Naive B cell (primary cell): ENCODE measurements around the gene IFT43. TPM values are rescaled to one million over a fixed set of nuclear protein-coding genes. Genes with fewer than 3 reads are reported as not detected.
A peak's percentile ranks its signal among the peaks of the same experiment; 100 is the strongest.

Experiments used
- ATAC-seq, 2 donors: fragments of 150-1000 bp; cut with Tn5 transposase; 2 replicates each; pipeline ENCODE4 v1.10.0; 2021; ENCODE audit warnings: low read depth in 2 of 2, mild to moderate bottlenecking in 2 of 2, moderate library complexity in 2 of 2
- DNase-seq: peaks from one replicate; pipeline ENCODE4 v3.0.0; 2022
- H3K27ac Mint-ChIP-seq, 6 donors: one replicate each; pipeline ENCODE4 v1.8.0; 2020 to 2022; ENCODE audit warnings: mild to moderate bottlenecking in 6 of 6, mixed read lengths in 6 of 6, moderate library complexity in 5 of 6, inconsistent platforms in 2 of 6
- H3K27me3 Mint-ChIP-seq, 3 donors: one replicate each; pipeline ENCODE4 v1.8.0; 2021 to 2022; ENCODE audit warnings: mixed read lengths in 3 of 3, mild to moderate bottlenecking in 1 of 3
- H3K36me3 Mint-ChIP-seq, 2 donors: one replicate each; pipeline ENCODE4 v1.8.0; 2020 to 2022; ENCODE audit warnings: mixed read lengths in 2 of 2, inconsistent platforms in 1 of 2, mild to moderate bottlenecking in 1 of 2
- H3K4me1 Mint-ChIP-seq, 3 donors: one replicate each; pipeline ENCODE4 v1.8.0; 2020 to 2022; ENCODE audit warnings: mixed read lengths in 3 of 3, inconsistent platforms in 1 of 3, mild to moderate bottlenecking in 1 of 3, moderate library complexity in 1 of 3
- H3K4me3 Mint-ChIP-seq, 8 donors: one replicate each; pipeline ENCODE4 v1.8.0; 2020 to 2022; ENCODE audit warnings: mild to moderate bottlenecking in 8 of 8, mixed read lengths in 8 of 8, moderate library complexity in 8 of 8, inconsistent platforms in 2 of 8
- H3K9me3 Mint-ChIP-seq, 7 donors: one replicate each; pipeline ENCODE4 v1.8.0; 2020 to 2022; ENCODE audit warnings: mixed read lengths in 7 of 7, mild to moderate bottlenecking in 5 of 7, inconsistent platforms in 2 of 7, moderate library complexity in 1 of 7
- polyA plus RNA-seq, 6 donors: library from polyadenylated mRNA; unstranded; fragments of 300-500 nt; fragmentation: Illumina TruSeq; gene quantifications; one replicate each; pipeline ENCODE4 v1.2.3, GENCODE V29; 2021; ENCODE audit warnings: low read depth in 6 of 6

Gene IFT43
- polyA plus RNA-seq, 6 donors from 2014 or later = 13.5 to 25.9 (median 19.7) TPM

GRCh38 chr14:76121089-76121748, 135.7 kb downstream of the IFT43 start:
- Mint-ChIP-seq H3K4me3 (no peak overlapping the region), H3K9me3 (peaks cover 0 to 3% (median 0%) of the 10 kb centered on the region in 7 donors), H3K27me3 (peaks cover 5 to 32% (median 32%) of the 10 kb centered on the region in 3 donors), H3K27ac (no peak overlapping the region), H3K4me1 (no peaks in the 10 kb centered on the region), H3K36me3 (no peaks in the 10 kb centered on the region)
- DNase-seq (no peak), ATAC-seq (no peak)

GRCh38 chr14:76123426-76124225, 138.1 kb downstream of the IFT43 start:
- Mint-ChIP-seq H3K9me3 (peaks cover 0 to 6% (median 0%) of the 10 kb centered on the region in 7 donors), H3K27me3 (peaks cover 16 to 45% (median 40%) of the 10 kb centered on the region in 3 donors), H3K4me1 (no peaks in the 10 kb centered on the region), H3K36me3 (peaks cover 0 to 5% of the 10 kb centered on the region in 2 donors), H3K4me3 (no peak overlapping the region), H3K27ac (peak overlapping the region in 1 of 6 donors; percentile 56)
- no peak for ATAC-seq
- DNase-seq = no peak

- peaks cover 0 to 5% of the 10 kb centered on the region in 2 donors for H3K36me3 Mint-ChIP-seq
- H3K4me1 Mint-ChIP-seq = no peaks in the 10 kb centered on the region
- no peak overlapping the region for H3K4me3 Mint-ChIP-seq
- H3K27ac Mint-ChIP-seq = peak overlapping the region in 1 of 6 donors; percentile 86
- DNase-seq = no peak
- H3K9me3 Mint-ChIP-seq = peaks cover 0 to 11% (median 0%) of the 10 kb centered on the region in 7 donors
- ATAC-seq = no peak
- H3K27me3 Mint-ChIP-seq = peaks cover 33 to 64% (median 54%) of the 10 kb centered on the region in 3 donors
Measured at GRCh38 chr14:76125511-76125910, 139.9 kb downstream of the IFT43 start.

GRCh38 chr14:76126076-76126475, 140.5 kb downstream of the IFT43 start:
- Mint-ChIP-seq H3K4me1 (peaks cover 0 to 4% (median 0%) of the 10 kb centered on the region in 3 donors), H3K4me3 (no peak overlapping the region), H3K27me3 (peaks cover 38 to 70% (median 60%) of the 10 kb centered on the region in 3 donors), H3K36me3 (peaks cover 0 to 5% of the 10 kb centered on the region in 2 donors), H3K27ac (peak overlapping the region in 1 of 6 donors; percentile 3), H3K9me3 (peaks cover 0 to 11% (median 0%) of the 10 kb centered on the region in 7 donors)
- no peak for ATAC-seq
- no peak for DNase-seq

- Mint-ChIP-seq H3K36me3 (peaks cover 5 to 20% of the 10 kb centered on the region in 2 donors), H3K27me3 (peaks cover 69 to 97% (median 88%) of the 10 kb centered on the region in 3 donors), H3K27ac (no peak overlapping the region), H3K4me3 (no peak overlapping the region), H3K4me1 (peaks cover 0 to 4% (median 0%) of the 10 kb centered on the region in 3 donors), H3K9me3 (peaks cover 0 to 11% (median 3%) of the 10 kb centered on the region in 7 donors)
- ATAC-seq (no peak), DNase-seq (no peak)
Measured at GRCh38 chr14:76129851-76130576, 144.5 kb downstream of the IFT43 start.

GRCh38 chr14:76131071-76131965, 145.8 kb downstream of the IFT43 start:
- no peak overlapping the region for H3K27ac Mint-ChIP-seq
- H3K27me3 Mint-ChIP-seq = peaks cover 69 to 98% (median 90%) of the 10 kb centered on the region in 3 donors
- H3K9me3 Mint-ChIP-seq = peaks cover 0 to 9% (median 3%) of the 10 kb centered on the region in 7 donors
- ATAC-seq (no peak), DNase-seq (no peak)
- peaks cover 0 to 4% (median 0%) of the 10 kb centered on the region in 3 donors for H3K4me1 Mint-ChIP-seq
- H3K36me3 Mint-ChIP-seq = peaks cover 5 to 20% of the 10 kb centered on the region in 2 donors
- H3K4me3 Mint-ChIP-seq = peak overlapping the region in 1 of 8 donors; percentile 74

GRCh38 chr14:76133103-76133502, 147.5 kb downstream of the IFT43 start:
- Mint-ChIP-seq H3K27ac (no peak overlapping the region), H3K36me3 (peaks cover 0 to 20% of the 10 kb centered on the region in 2 donors), H3K4me3 (no peak overlapping the region), H3K27me3 (peaks cover 70 to 94% (median 90%) of the 10 kb centered on the region in 3 donors), H3K9me3 (peaks cover 0 to 9% (median 4%) of the 10 kb centered on the region in 7 donors), H3K4me1 (peaks cover 3 to 9% (median 4%) of the 10 kb centered on the region in 3 donors)
- ATAC-seq (no peak), DNase-seq (no peak)

Other genes with a start within 250 kb of the IFT43 start
- under 1 TPM in 5 of 6 donors, not detected in 1; 0.19 to 0.66 (median 0.43) TPM for gene TGFB3, start 3.8 kb upstream of the IFT43 start, polyA plus RNA-seq
- gene GPATCH2L, start 166.2 kb downstream of the IFT43 start, polyA plus RNA-seq = 10 to 100 TPM; 10.7 to 18.1 (median 13.3) TPM